ENCODE data around the gene BCL7A.

The BCL7A gene

DNA sequence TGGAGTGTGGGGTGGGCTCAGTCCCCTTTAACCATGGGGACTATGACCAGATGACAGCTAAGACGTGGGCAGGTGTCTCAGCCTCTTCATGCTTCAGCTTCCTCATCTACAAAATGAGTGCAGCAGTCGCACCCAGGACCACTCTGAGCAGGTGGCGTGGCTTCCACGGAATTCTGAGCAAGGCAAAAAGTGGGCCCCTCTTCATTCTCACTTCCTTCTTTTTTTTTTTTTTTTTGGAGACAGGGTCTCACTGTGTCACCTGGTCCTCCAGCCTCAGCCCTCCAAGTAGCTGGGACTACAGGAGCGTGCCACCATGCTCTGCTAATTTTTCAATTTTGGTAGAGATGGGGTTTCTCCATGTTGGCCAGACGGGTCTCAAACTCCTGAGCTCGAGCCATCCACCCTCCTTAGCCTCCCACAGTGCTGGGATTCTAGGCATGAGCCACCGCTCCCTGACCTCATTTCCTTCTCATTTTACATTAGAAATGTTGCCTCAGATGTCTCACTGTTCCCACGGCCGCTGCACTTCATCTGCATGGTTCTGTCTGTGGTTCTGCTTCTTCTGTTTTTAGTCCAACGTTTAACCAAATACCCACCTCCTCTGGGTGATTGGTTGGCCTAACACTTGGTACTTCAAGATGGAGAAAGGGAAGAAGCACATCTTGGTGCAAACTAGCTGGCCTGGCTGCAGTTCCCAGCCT is 41.3 kb upstream of the BCL7A start:
- Histone ChIP-seq H2BK120ac (ENCODE audit: low read depth, low read length) (no peak overlapping the region), H3K27ac (replicated peaks; ENCODE audit: low read length) (no peak overlapping the region), H4K8ac (ENCODE audit: low read depth, low read length) (no peak overlapping the region), H2AK5ac (ENCODE audit: low read depth, low read length) (no peak overlapping the region), H3K27me3 (ENCODE audit: control insufficient read depth in 3 of 3, insufficient read depth in 3 of 3, low read depth in 1 of 3, low read length in 3 of 3) (peaks cover 0 to 33% (median 0%) of the 10 kb centered on the region in 3 experiments), H3K9ac (ENCODE audit: low read depth, low read length, poor library complexity) (no peak overlapping the region), H2AFZ (ENCODE audit: low read length) (peak overlapping the region; percentile 22), H4K91ac (ENCODE audit: low read depth, low read length, poor library complexity) (no peak overlapping the region), H3K18ac (ENCODE audit: low read length) (no peak overlapping the region), H3K9me3 (replicated peaks in 1 of 2; ENCODE audit: control insufficient read depth in 2 of 2, insufficient read depth in 1 of 2, low read depth in 1 of 2, low read length in 2 of 2) (peaks cover 0 to 2% of the 10 kb centered on the region in 2 donors), H3K23ac (ENCODE audit: low read depth, low read length, poor library complexity) (no peak overlapping the region), H3K4ac (ENCODE audit: low read length) (no peak overlapping the region), H2BK15ac (ENCODE audit: low read length) (peak overlapping the region; percentile 8), H2BK5ac (ENCODE audit: low read length) (no peak overlapping the region), H3K79me1 (ENCODE audit: low read depth, low read length) (no peaks in the 10 kb centered on the region), H3K4me1 (ENCODE audit: control insufficient read depth in 2 of 2, insufficient read depth in 1 of 2, low read depth in 1 of 2, low read length in 2 of 2) (peaks cover 3 to 8% of the 10 kb centered on the region in 2 donors), H3K4me2 (ENCODE audit: insufficient read depth, low read length, poor library complexity, severe bottlenecking) (no peak overlapping the region), H2BK12ac (ENCODE audit: low read length) (no peak overlapping the region), H3K4me3 (ENCODE audit: low read length in 2 of 2) (peak overlapping the region in 1 of 2 donors; percentile 4), H3K36me3 (replicated peaks in 1 of 2; ENCODE audit: control insufficient read depth in 2 of 2, insufficient read depth in 2 of 2, low read length in 2 of 2) (no peaks in the 10 kb centered on the region), H3K14ac (ENCODE audit: low read length) (peak overlapping the region; percentile 1)
- no peak for DNase-seq (ENCODE audit: low spot score)
- no CpG with 5 or more reads among the region's 11 CpGs for WGBS, 2 donors (ENCODE audit: extremely low coverage in 2 of 2, insufficient read length in 2 of 2, insufficient replicate concordance in 1 of 2)

DNA sequence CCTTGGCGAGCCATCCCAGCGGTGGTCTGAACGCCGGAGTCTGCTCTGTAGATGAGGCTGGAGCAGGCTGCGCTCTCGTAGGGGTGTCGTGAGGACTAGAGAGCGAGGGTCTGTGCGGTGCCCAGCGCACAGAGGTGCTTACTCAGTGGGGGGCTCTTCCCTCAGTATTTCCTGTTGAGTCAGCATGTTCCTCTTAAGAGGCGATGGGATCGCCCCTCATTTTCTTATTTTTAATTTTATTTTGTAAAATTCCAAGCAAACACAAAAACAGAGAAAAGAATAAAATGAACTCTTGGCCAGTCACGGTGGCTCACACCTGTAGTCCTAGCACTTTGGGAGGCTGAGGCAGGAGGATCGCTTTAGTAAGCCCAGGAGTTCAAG is 40.8 kb upstream of the BCL7A start:
- Histone ChIP-seq H3K4me3 (ENCODE audit: low read length in 2 of 2) (peak overlapping the region in 1 of 2 donors; percentile 4), H3K4ac (ENCODE audit: low read length) (no peak overlapping the region), H3K14ac (ENCODE audit: low read length) (no peak overlapping the region), H3K27me3 (ENCODE audit: control insufficient read depth in 3 of 3, insufficient read depth in 3 of 3, low read depth in 1 of 3, low read length in 3 of 3) (peaks cover 0 to 33% (median 0%) of the 10 kb centered on the region in 3 experiments), H3K4me2 (ENCODE audit: insufficient read depth, low read length, poor library complexity, severe bottlenecking) (no peak overlapping the region), H2AFZ (ENCODE audit: low read length) (peak overlapping the region; percentile 22), H3K23ac (ENCODE audit: low read depth, low read length, poor library complexity) (no peak overlapping the region), H3K18ac (ENCODE audit: low read length) (no peak overlapping the region), H2BK12ac (ENCODE audit: low read length) (no peak overlapping the region), H2AK5ac (ENCODE audit: low read depth, low read length) (no peak overlapping the region), H3K27ac (replicated peaks; ENCODE audit: low read length) (no peak overlapping the region), H4K91ac (ENCODE audit: low read depth, low read length, poor library complexity) (no peak overlapping the region), H2BK15ac (ENCODE audit: low read length) (no peak overlapping the region), H3K9ac (ENCODE audit: low read depth, low read length, poor library complexity) (no peak overlapping the region), H3K4me1 (ENCODE audit: control insufficient read depth in 2 of 2, insufficient read depth in 1 of 2, low read depth in 1 of 2, low read length in 2 of 2) (peaks cover 0 to 3% of the 10 kb centered on the region in 2 donors), H2BK5ac (ENCODE audit: low read length) (no peak overlapping the region), H4K8ac (ENCODE audit: low read depth, low read length) (no peak overlapping the region), H3K79me1 (ENCODE audit: low read depth, low read length) (no peaks in the 10 kb centered on the region), H3K36me3 (replicated peaks in 1 of 2; ENCODE audit: control insufficient read depth in 2 of 2, insufficient read depth in 2 of 2, low read length in 2 of 2) (no peaks in the 10 kb centered on the region), H3K9me3 (replicated peaks in 1 of 2; ENCODE audit: control insufficient read depth in 2 of 2, insufficient read depth in 1 of 2, low read depth in 1 of 2, low read length in 2 of 2) (peaks cover 0 to 2% of the 10 kb centered on the region in 2 donors), H2BK120ac (ENCODE audit: low read depth, low read length) (no peak overlapping the region)
- no peak for DNase-seq (ENCODE audit: low spot score)
- WGBS, 2 donors (ENCODE audit: extremely low coverage in 2 of 2, insufficient read length in 2 of 2, insufficient replicate concordance in 1 of 2) = no CpG with 5 or more reads among the region's 14 CpGs

DNA sequence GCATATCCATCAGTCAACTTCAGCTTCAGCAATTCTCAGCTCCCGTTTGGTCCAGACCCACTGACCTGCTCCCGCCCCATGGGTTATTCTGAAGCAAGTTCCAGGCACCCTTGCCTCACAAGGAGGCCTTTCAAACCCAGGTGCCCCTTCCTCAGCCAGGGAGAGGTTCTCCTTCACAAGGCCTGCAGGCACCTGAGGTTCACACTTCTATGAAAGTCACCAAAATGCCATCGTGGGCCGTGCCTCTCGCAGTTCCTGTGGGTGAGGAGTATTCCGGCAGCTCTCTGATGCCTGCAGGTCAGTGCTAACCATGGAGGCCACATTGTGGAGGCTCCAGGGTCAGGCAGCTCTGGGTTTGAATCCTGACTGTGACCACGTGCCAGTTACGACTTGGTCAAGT is 40.2 kb upstream of the BCL7A start:
- Histone ChIP-seq H3K14ac (ENCODE audit: low read length) (no peak overlapping the region), H3K9me3 (replicated peaks in 1 of 2; ENCODE audit: control insufficient read depth in 2 of 2, insufficient read depth in 1 of 2, low read depth in 1 of 2, low read length in 2 of 2) (peaks cover 0 to 2% of the 10 kb centered on the region in 2 donors), H4K91ac (ENCODE audit: low read depth, low read length, poor library complexity) (no peak overlapping the region), H3K36me3 (replicated peaks in 1 of 2; ENCODE audit: control insufficient read depth in 2 of 2, insufficient read depth in 2 of 2, low read length in 2 of 2) (no peaks in the 10 kb centered on the region), H2BK120ac (ENCODE audit: low read depth, low read length) (no peak overlapping the region), H2BK5ac (ENCODE audit: low read length) (no peak overlapping the region), H3K27ac (replicated peaks; ENCODE audit: low read length) (no peak overlapping the region), H3K27me3 (ENCODE audit: control insufficient read depth in 3 of 3, insufficient read depth in 3 of 3, low read depth in 1 of 3, low read length in 3 of 3) (peaks cover 0 to 33% (median 0%) of the 10 kb centered on the region in 3 experiments), H3K9ac (ENCODE audit: low read depth, low read length, poor library complexity) (no peak overlapping the region), H4K8ac (ENCODE audit: low read depth, low read length) (no peak overlapping the region), H2AK5ac (ENCODE audit: low read depth, low read length) (no peak overlapping the region), H2BK15ac (ENCODE audit: low read length) (no peak overlapping the region), H2BK12ac (ENCODE audit: low read length) (no peak overlapping the region), H3K4me2 (ENCODE audit: insufficient read depth, low read length, poor library complexity, severe bottlenecking) (no peak overlapping the region), H3K4me1 (ENCODE audit: control insufficient read depth in 2 of 2, insufficient read depth in 1 of 2, low read depth in 1 of 2, low read length in 2 of 2) (peaks cover 0 to 3% of the 10 kb centered on the region in 2 donors), H3K4ac (ENCODE audit: low read length) (no peak overlapping the region), H3K18ac (ENCODE audit: low read length) (no peak overlapping the region), H2AFZ (ENCODE audit: low read length) (no peak overlapping the region), H3K4me3 (ENCODE audit: low read length in 2 of 2) (no peak overlapping the region), H3K23ac (ENCODE audit: low read depth, low read length, poor library complexity) (no peak overlapping the region), H3K79me1 (ENCODE audit: low read depth, low read length) (no peaks in the 10 kb centered on the region)
- no peak for DNase-seq (ENCODE audit: low spot score)
- no CpG with 5 or more reads among the region's 8 CpGs for WGBS, 2 donors (ENCODE audit: extremely low coverage in 2 of 2, insufficient read length in 2 of 2, insufficient replicate concordance in 1 of 2)

DNA sequence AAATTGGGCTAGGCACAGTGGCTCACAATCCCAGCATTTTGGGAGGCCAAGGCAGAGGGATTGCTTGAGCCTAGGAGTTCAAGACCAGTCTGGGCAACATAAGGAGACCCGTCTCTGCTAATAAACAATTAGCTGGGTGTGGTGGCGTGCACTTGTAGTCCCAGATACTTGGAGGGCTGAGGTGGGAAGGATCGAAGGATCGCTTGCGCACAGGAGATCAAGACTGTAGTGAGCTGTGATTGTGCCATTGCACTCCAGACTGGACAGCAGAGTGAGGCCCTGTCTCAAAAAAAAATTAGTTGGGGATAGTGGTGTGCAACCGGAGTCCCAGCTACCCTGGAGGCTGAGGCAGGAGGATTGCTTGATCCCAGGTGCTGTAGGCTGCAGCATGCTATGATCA is 38.7 kb upstream of the BCL7A start:
- H4K91ac ChIP-seq (ENCODE audit: low read depth, low read length, poor library complexity) = no peak overlapping the region
- H3K14ac ChIP-seq (ENCODE audit: low read length) = no peak overlapping the region
- H2BK12ac ChIP-seq (ENCODE audit: low read length) = no peak overlapping the region
- peaks cover 0 to 2% of the 10 kb centered on the region in 2 donors for H3K9me3 ChIP-seq (replicated peaks in 1 of 2; ENCODE audit: control insufficient read depth in 2 of 2, insufficient read depth in 1 of 2, low read depth in 1 of 2, low read length in 2 of 2)
- no peak overlapping the region for H3K4me2 ChIP-seq (ENCODE audit: insufficient read depth, low read length, poor library complexity, severe bottlenecking)
- no peak overlapping the region for H3K4ac ChIP-seq (ENCODE audit: low read length)
- no peak overlapping the region for H3K18ac ChIP-seq (ENCODE audit: low read length)
- no peak overlapping the region for H2BK5ac ChIP-seq (ENCODE audit: low read length)
- H2BK120ac ChIP-seq (ENCODE audit: low read depth, low read length) = no peak overlapping the region
- H3K4me3 ChIP-seq (ENCODE audit: low read length in 2 of 2) = no peak overlapping the region
- H3K9ac ChIP-seq (ENCODE audit: low read depth, low read length, poor library complexity) = no peak overlapping the region
- no peak overlapping the region for H2AFZ ChIP-seq (ENCODE audit: low read length)
- H3K36me3 ChIP-seq (replicated peaks in 1 of 2; ENCODE audit: control insufficient read depth in 2 of 2, insufficient read depth in 2 of 2, low read length in 2 of 2) = no peaks in the 10 kb centered on the region
- H3K27ac ChIP-seq (replicated peaks; ENCODE audit: low read length) = no peak overlapping the region
- no peaks in the 10 kb centered on the region for H3K79me1 ChIP-seq (ENCODE audit: low read depth, low read length)
- H2AK5ac ChIP-seq (ENCODE audit: low read depth, low read length) = no peak overlapping the region
- H3K4me1 ChIP-seq (ENCODE audit: control insufficient read depth in 2 of 2, insufficient read depth in 1 of 2, low read depth in 1 of 2, low read length in 2 of 2) = peaks cover 0 to 3% of the 10 kb centered on the region in 2 donors
- no peak overlapping the region for H2BK15ac ChIP-seq (ENCODE audit: low read length)
- no peak overlapping the region for H3K23ac ChIP-seq (ENCODE audit: low read depth, low read length, poor library complexity)
- H3K27me3 ChIP-seq (ENCODE audit: control insufficient read depth in 3 of 3, insufficient read depth in 3 of 3, low read depth in 1 of 3, low read length in 3 of 3) = peaks cover 0 to 33% (median 0%) of the 10 kb centered on the region in 3 experiments
- no peak overlapping the region for H4K8ac ChIP-seq (ENCODE audit: low read depth, low read length)
- no peak for DNase-seq (ENCODE audit: low spot score)
- WGBS, 2 donors (ENCODE audit: extremely low coverage in 2 of 2, insufficient read length in 2 of 2, insufficient replicate concordance in 1 of 2) = no CpG with 5 or more reads among the region's 6 CpGs
